ENCODE data around the gene RMI1.

DNA sequence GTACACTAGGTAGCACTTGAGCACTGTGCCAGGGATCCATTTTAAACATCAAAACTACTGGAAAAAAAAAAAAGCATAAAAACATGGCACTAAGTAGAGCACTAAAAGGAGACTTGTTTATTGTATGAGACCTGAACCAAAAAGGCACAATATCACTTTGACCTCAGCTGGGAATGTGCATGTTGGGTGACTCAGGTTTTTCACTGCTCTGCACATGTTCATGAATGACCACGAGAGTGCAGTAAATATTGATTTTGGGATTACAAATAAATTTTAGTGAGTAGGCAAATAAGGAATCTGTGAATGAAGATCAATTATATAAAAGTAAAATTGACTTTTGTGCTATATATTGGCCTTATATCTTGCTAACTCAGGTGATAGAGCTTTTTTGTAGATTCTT lies 11.8 kb downstream of the RMI1 start:
- TF ChIP-seq, protein P1, sequence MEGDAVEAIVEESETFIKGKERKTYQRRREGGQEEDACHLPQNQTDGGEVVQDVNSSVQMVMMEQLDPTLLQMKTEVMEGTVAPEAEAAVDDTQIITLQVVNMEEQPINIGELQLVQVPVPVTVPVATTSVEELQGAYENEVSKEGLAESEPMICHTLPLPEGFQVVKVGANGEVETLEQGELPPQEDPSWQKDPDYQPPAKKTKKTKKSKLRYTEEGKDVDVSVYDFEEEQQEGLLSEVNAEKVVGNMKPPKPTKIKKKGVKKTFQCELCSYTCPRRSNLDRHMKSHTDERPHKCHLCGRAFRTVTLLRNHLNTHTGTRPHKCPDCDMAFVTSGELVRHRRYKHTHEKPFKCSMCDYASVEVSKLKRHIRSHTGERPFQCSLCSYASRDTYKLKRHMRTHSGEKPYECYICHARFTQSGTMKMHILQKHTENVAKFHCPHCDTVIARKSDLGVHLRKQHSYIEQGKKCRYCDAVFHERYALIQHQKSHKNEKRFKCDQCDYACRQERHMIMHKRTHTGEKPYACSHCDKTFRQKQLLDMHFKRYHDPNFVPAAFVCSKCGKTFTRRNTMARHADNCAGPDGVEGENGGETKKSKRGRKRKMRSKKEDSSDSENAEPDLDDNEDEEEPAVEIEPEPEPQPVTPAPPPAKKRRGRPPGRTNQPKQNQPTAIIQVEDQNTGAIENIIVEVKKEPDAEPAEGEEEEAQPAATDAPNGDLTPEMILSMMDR (IDR thresholded peaks at IDR 0.05) = peak in 3 of 7 experiments; percentile 27 to 35 (median 29)
- TF ChIP-seq POLR2A (IDR thresholded peaks at IDR 0.05) = no peak

All from body of pancreas (tissue), 4 donors.